HepG2 (cell line): ENCODE measurements around the gene UBC. TPM values are rescaled to one million over a fixed set of nuclear protein-coding genes. Genes with fewer than 3 reads are reported as not detected.
A peak's percentile ranks its signal among the peaks of the same experiment; 100 is the strongest.

ENCODE experiments used
- ATAC-seq: fragments of 200-7000 bp; cut with Tn5 transposase; 3 replicates; pipeline ENCODE4 v1.9.1; 2020; ENCODE audit warnings: mild to moderate bottlenecking, moderate library complexity
- BruUV-seq: library from RNA; stranded (reverse); fragments of 400-500 nt; replicated peaks from 2 replicates; lab custom pipeline; 2021; lab: Mats Ljungman, UMichigan
- CTCF ChIA-PET: fragments of 300-600 bp; formaldehyde crosslinking; extraction: SDS; loops from one replicate; lab custom pipeline; 2021; ENCODE audit warnings: low total read pairs, inconsistent platforms, low intra/inter-chr PET ratio; lab: Yijun Ruan, JAX
- POLR2A ChIA-PET: fragments of 350-600 bp; sonication (Branson Sonifier 250); formaldehyde crosslinking; loops from one replicate; lab custom pipeline; 2020; ENCODE audit warnings: antibody characterized with exemption, inconsistent platforms; lab: Yijun Ruan, JAX
- DNase-seq: peaks from one replicate; pipeline ENCODE4 v3.0.0-alpha.2; 2015; ENCODE audit warnings: low spot score
- FAIRE-seq: peaks from 3 replicates; lab custom pipeline; 2011; peaks lifted over from hg19 to GRCh38; lab: Jason Lieb, UNC
- H2AFZ ChIP-seq: one replicate; pipeline ENCODE4 v1.6.1; 2011; ENCODE audit warnings: low read length, inconsistent platforms
- H3K27ac ChIP-seq: fragments of 300-600 bp; 3 replicates; pipeline ENCODE4 v1.8.0; 2011; ENCODE audit warnings: mixed run types, mild to moderate bottlenecking, mixed read lengths, low read length, inconsistent platforms; ENCODE audit not compliant: insufficient read depth; ENCODE audit errors: extremely low read length
- H3K27me3 ChIP-seq, 2 experiments: fragments of 200-600 bp in 1 of 2; 2 replicates in 1 of 2; 3 replicates in 1 of 2; pipeline versions ENCODE4 v1.6.0 to v1.8.0; 2011; ENCODE audit warnings: low read length in 2 of 2, mild to moderate bottlenecking in 2 of 2, moderate library complexity in 2 of 2, inconsistent platforms in 1 of 2; ENCODE audit not compliant: insufficient read depth in 2 of 2, control insufficient read depth in 1 of 2
- H3K36me3 ChIP-seq, 2 experiments: fragments of 200-600 bp in 1 of 2; replicated peaks in 1 of 2; 2 replicates in 1 of 2; 3 replicates in 1 of 2; pipeline versions ENCODE4 v1.5.1 to v1.8.0; 2011; ENCODE audit warnings: low read length in 2 of 2, inconsistent platforms in 1 of 2; ENCODE audit not compliant: insufficient read depth in 2 of 2, control insufficient read depth in 1 of 2
- H3K4me1 ChIP-seq: 2 replicates; pipeline ENCODE4 v1.5.1; 2012; ENCODE audit warnings: low read length, inconsistent platforms; ENCODE audit not compliant: insufficient read depth
- H3K4me2 ChIP-seq: 2 replicates; pipeline ENCODE4 v1.6.0; 2011; ENCODE audit warnings: low read depth, low read length, inconsistent platforms
- H3K4me3 ChIP-seq, 3 experiments: fragments of 200-600 bp in 1 of 3; sonication (generic), shearing (Covaris generic) in 1 of 3; replicated peaks in 1 of 3; 2 replicates each; pipeline ENCODE4 v1.5.1; 2011 to 2016; ENCODE audit warnings: low read length in 3 of 3, inconsistent platforms in 2 of 3, low read depth in 2 of 3, mild to moderate bottlenecking in 2 of 3, control low read depth in 1 of 3, mixed read lengths in 1 of 3; ENCODE audit not compliant: insufficient read depth in 1 of 3
- H3K79me2 ChIP-seq: one replicate; pipeline ENCODE4 v1.6.1; 2011; ENCODE audit warnings: low read length, inconsistent platforms; ENCODE audit not compliant: insufficient read depth
- H3K9ac ChIP-seq: 2 replicates; pipeline ENCODE4 v1.6.0; 2011; ENCODE audit warnings: mild to moderate bottlenecking, low read depth, low read length, inconsistent platforms; ENCODE audit not compliant: insufficient read depth
- H3K9me3 ChIP-seq: 2 replicates; pipeline ENCODE4 v1.5.1; 2012; ENCODE audit warnings: mild to moderate bottlenecking, low read length
- H4K20me1 ChIP-seq: 2 replicates; pipeline ENCODE4 v1.6.0; 2011; ENCODE audit warnings: inconsistent platforms, mild to moderate bottlenecking, low read length, moderate library complexity; ENCODE audit not compliant: insufficient read depth
- FOXK1 ChIP-seq: sonication (generic); formaldehyde crosslinking; IDR thresholded peaks from 2 replicates; pipeline ENCODE4 v1.4.0; 2020; ENCODE audit warnings: low read depth, missing genetic modification reagents, borderline replicate concordance
- MED1 ChIP-seq: sonication (generic); formaldehyde crosslinking; IDR thresholded peaks from 2 replicates; pipeline ENCODE4 v1.4.0; 2020; ENCODE audit warnings: missing genetic modification reagents
- MLX ChIP-seq: IDR thresholded peaks from 2 replicates; pipeline ENCODE4 v1.6.1; 2016
- NCOA2 ChIP-seq: sonication (generic); formaldehyde crosslinking; IDR thresholded peaks from 2 replicates; pipeline ENCODE4 v1.8.0; 2022; ENCODE audit warnings: inconsistent platforms
- SPEN ChIP-seq: sonication (generic); formaldehyde crosslinking; IDR thresholded peaks from 2 replicates; pipeline ENCODE4 v1.5.1; 2020; ENCODE audit warnings: low read depth, mild to moderate bottlenecking, missing genetic modification reagents
- ZNF12 ChIP-seq: sonication (generic); formaldehyde crosslinking; IDR thresholded peaks from 2 replicates; pipeline ENCODE4 v1.5.0; 2020; ENCODE audit warnings: missing genetic modification reagents
- ZNF383 ChIP-seq: sonication (generic); formaldehyde crosslinking; IDR thresholded peaks from 2 replicates; pipeline ENCODE4 v1.4.0; 2020; ENCODE audit warnings: missing genetic modification reagents, mild to moderate bottlenecking, borderline replicate concordance
- ZNF615 ChIP-seq: sonication (generic); formaldehyde crosslinking; IDR thresholded peaks from 2 replicates; pipeline ENCODE4 v1.5.0; 2020; ENCODE audit warnings: mild to moderate bottlenecking, missing genetic modification reagents, borderline replicate concordance
- ZNF672 ChIP-seq: sonication (generic); formaldehyde crosslinking; IDR thresholded peaks from 2 replicates; pipeline ENCODE4 v1.8.1; 2022; ENCODE audit warnings: missing genetic modification reagents
- ZNF781 ChIP-seq: sonication (generic); formaldehyde crosslinking; IDR thresholded peaks from 2 replicates; pipeline ENCODE4 v1.5.1; 2020; ENCODE audit warnings: borderline replicate concordance, mild to moderate bottlenecking, missing genetic modification reagents; ENCODE audit errors: not compliant biosample characterization
- WGBS: methylation state at CpG from one replicate; pipeline ENCODE4 v1.1.6; 2017; ENCODE audit warnings: low lambda C conversion rate; 5-methylcytosine and 5-hydroxymethylcytosine counted together
- in situ Hi-C: cut with HindIII; loops from 2 replicates; pipeline ENCODE4 v1.10.0; 2017; ENCODE audit warnings: low pct_unique_long_range_greater_than_20kb; ENCODE audit not compliant: extremely low pct_ligation_motif_present
- intact Hi-C: fragments of 100-400 bp; cut with micrococcal nuclease; formaldehyde crosslinking; loops from one replicate; pipeline ENCODE4 v1.10.0; 2022; ENCODE audit not compliant: unreplicated experiment
- polyA plus RNA-seq, 8 experiments: library from polyadenylated mRNA; depleted of rRNA in 3 of 8; stranded (reverse) in 7 of 8; unstranded in 1 of 8; fragments of >200 nt; fragmentation: Illumina TruSeq in 4 of 8; extraction: Trizol in 4 of 8; gene quantifications; 2 replicates each; pipeline versions ENCODE4 v1.2.1 to v1.2.3, GENCODE V29; 2011 to 2016; ENCODE audit warnings: low read depth in 4 of 8, missing spikeins in 1 of 8, mixed read lengths in 1 of 8; ENCODE audit not compliant: insufficient read depth in 1 of 8
- total RNA-seq, 5 experiments: library from RNA; depleted of rRNA; stranded (reverse); fragments of >200 nt; fragmentation: Illumina TruSeq; extraction: Trizol; gene quantifications; 2 replicates each; pipeline ENCODE4 v1.2.3, GENCODE V29; 2016; ENCODE audit warnings: low read depth in 1 of 5
- TF ChIP-seq, protein P1 (sequence below): sonication (generic); formaldehyde crosslinking; IDR thresholded peaks from 2 replicates; pipeline ENCODE4 v1.4.0; 2020; ENCODE audit warnings: missing genetic modification reagents
- TF ChIP-seq, protein P2 (sequence below): sonication (generic); formaldehyde crosslinking; IDR thresholded peaks from 2 replicates; pipeline ENCODE4 v1.5.1; 2020; ENCODE audit warnings: mild to moderate bottlenecking, missing genetic modification reagents, borderline replicate concordance

UBC gene
- total and polyA plus RNA-seq, 2 of the 13 experiments (the other 11 are each of a cell fraction or from before 2014, with no cell fraction given): 805 to 1,432 TPM

DNA sequence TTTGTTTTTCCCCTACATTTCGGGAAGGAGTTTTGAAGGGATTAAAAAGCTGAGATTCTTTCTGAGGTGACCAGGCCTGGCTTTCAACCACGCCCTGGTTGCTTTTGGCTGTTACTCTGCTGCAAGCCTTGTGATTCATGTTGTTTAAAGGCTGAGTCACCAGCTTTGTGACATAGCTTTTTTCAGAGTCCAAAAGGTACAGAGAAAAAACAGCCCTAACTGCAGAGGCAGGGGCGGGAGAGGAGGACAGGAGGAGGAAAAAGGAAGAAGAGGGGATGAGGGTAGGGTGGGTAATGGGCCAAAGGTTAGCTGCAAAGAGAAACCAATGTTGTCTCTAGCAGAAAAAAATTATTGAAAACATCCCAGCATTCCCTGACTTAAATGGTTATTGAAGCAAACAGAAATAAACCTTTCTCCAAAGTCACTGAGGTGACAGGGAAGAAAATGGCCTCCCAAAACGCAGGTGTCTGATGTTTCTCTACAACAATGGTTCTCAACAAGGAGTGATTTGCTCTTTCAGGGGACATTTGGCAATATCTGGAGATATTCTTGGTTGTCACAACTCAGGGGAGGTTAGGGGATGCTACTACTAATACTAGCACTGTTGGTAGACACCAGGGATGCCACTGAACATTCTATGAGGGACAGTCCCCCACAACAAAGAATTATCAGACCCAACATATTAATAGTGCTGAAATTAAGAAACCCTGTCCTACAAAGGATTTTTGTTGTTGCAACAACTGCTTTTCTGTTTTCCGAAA lies 2.1 kb upstream of the UBC start:
- H3K36me3 ChIP-seq: peaks cover under 1 to 17% of the 10 kb centered on the region in 2 experiments; a peak in 4 of 5 replicates
- intact Hi-C loops (loop anchor here (1.0 kb wide), 1 partner anchor 11 kb away; no protein-coding TSS in a partner anchor), in situ Hi-C loops (no loop called here)
- H3K4me3 ChIP-seq: peak overlapping the region; percentile 86 to 99 (median 93); a peak in 5 of 6 replicates
- POLR2A ChIA-PET: interaction anchor here (0.6 to 12.4 kb wide), 15 partner anchors 7 to 407 kb away, joined by 3 to 199 read pairs (median 7); partner anchors contain the start of gene SCARB1
- CTCF ChIA-PET: interaction anchor here (1.4 kb wide), 1 partner anchor 9 kb away, joined by 3 read pairs; no protein-coding TSS in a partner anchor
- peaks cover 19% of the 10 kb centered on the region for H4K20me1 ChIP-seq
- H3K4me2 ChIP-seq: peak overlapping the region; percentile 95
- DNase-seq (peak; percentile 96), ATAC-seq (peak; percentile 57), FAIRE-seq (peak; percentile 34)
- WGBS: 0% methylated on average over 5 of the region's 5 CpGs
- no peaks in the 10 kb centered on the region; a peak in 1 of 5 replicates for H3K27me3 ChIP-seq
- peak overlapping the region; percentile 99 for H3K9ac ChIP-seq
- peak overlapping the region; percentile 100 for H3K27ac ChIP-seq
- H3K9me3 ChIP-seq: no peaks in the 10 kb centered on the region
- peaks cover 36% of the 10 kb centered on the region for H3K79me2 ChIP-seq
- H2AFZ ChIP-seq: no peak overlapping the region
- H3K4me1 ChIP-seq: peaks cover 52% of the 10 kb centered on the region
- BruUV-seq: no TSS peak
- TF ChIP-seq NCOA2 (CRISPR knock-in tag) (peak; percentile 63), MED1 (CRISPR knock-in tag) (peak; percentile 97), ZNF12 (0 out of 2 replicates have a peak, but pooled peaks have one; percentile 19), FOXK1 (CRISPR knock-in tag) (peak; percentile 76; the same call in 1 of the 2 replicates), ZNF672 (CRISPR knock-in tag) (no peak), SPEN (CRISPR knock-in tag) (peak; percentile 73; the same call in 1 of the 2 replicates), MLX (CRISPR knock-in tag) (no peak; the same call in 1 of the 2 replicates), ZNF615 (peak; percentile 72; the same call in 1 of the 2 replicates), ZNF383 (CRISPR knock-in tag) (no peak), ZNF781 (CRISPR knock-in tag) (peak; percentile 40)
- TF ChIP-seq, protein P1, sequence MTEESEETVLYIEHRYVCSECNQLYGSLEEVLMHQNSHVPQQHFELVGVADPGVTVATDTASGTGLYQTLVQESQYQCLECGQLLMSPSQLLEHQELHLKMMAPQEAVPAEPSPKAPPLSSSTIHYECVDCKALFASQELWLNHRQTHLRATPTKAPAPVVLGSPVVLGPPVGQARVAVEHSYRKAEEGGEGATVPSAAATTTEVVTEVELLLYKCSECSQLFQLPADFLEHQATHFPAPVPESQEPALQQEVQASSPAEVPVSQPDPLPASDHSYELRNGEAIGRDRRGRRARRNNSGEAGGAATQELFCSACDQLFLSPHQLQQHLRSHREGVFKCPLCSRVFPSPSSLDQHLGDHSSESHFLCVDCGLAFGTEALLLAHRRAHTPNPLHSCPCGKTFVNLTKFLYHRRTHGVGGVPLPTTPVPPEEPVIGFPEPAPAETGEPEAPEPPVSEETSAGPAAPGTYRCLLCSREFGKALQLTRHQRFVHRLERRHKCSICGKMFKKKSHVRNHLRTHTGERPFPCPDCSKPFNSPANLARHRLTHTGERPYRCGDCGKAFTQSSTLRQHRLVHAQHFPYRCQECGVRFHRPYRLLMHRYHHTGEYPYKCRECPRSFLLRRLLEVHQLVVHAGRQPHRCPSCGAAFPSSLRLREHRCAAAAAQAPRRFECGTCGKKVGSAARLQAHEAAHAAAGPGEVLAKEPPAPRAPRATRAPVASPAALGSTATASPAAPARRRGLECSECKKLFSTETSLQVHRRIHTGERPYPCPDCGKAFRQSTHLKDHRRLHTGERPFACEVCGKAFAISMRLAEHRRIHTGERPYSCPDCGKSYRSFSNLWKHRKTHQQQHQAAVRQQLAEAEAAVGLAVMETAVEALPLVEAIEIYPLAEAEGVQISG: 0 out of 2 replicates have a peak, but pooled peaks have one; percentile 32
- TF ChIP-seq, protein P2, sequence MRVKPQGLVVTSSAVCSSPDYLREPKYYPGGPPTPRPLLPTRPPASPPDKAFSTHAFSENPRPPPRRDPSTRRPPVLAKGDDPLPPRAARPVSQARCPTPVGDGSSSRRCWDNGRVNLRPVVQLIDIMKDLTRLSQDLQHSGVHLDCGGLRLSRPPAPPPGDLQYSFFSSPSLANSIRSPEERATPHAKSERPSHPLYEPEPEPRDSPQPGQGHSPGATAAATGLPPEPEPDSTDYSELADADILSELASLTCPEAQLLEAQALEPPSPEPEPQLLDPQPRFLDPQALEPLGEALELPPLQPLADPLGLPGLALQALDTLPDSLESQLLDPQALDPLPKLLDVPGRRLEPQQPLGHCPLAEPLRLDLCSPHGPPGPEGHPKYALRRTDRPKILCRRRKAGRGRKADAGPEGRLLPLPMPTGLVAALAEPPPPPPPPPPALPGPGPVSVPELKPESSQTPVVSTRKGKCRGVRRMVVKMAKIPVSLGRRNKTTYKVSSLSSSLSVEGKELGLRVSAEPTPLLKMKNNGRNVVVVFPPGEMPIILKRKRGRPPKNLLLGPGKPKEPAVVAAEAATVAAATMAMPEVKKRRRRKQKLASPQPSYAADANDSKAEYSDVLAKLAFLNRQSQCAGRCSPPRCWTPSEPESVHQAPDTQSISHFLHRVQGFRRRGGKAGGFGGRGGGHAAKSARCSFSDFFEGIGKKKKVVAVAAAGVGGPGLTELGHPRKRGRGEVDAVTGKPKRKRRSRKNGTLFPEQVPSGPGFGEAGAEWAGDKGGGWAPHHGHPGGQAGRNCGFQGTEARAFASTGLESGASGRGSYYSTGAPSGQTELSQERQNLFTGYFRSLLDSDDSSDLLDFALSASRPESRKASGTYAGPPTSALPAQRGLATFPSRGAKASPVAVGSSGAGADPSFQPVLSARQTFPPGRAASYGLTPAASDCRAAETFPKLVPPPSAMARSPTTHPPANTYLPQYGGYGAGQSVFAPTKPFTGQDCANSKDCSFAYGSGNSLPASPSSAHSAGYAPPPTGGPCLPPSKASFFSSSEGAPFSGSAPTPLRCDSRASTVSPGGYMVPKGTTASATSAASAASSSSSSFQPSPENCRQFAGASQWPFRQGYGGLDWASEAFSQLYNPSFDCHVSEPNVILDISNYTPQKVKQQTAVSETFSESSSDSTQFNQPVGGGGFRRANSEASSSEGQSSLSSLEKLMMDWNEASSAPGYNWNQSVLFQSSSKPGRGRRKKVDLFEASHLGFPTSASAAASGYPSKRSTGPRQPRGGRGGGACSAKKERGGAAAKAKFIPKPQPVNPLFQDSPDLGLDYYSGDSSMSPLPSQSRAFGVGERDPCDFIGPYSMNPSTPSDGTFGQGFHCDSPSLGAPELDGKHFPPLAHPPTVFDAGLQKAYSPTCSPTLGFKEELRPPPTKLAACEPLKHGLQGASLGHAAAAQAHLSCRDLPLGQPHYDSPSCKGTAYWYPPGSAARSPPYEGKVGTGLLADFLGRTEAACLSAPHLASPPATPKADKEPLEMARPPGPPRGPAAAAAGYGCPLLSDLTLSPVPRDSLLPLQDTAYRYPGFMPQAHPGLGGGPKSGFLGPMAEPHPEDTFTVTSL (CRISPR knock-in tag): peak; percentile 63; the same call in 1 of the 2 replicates
